Measurements from ENCODE around the gene SNAPC4.

Gene SNAPC4

DNA sequence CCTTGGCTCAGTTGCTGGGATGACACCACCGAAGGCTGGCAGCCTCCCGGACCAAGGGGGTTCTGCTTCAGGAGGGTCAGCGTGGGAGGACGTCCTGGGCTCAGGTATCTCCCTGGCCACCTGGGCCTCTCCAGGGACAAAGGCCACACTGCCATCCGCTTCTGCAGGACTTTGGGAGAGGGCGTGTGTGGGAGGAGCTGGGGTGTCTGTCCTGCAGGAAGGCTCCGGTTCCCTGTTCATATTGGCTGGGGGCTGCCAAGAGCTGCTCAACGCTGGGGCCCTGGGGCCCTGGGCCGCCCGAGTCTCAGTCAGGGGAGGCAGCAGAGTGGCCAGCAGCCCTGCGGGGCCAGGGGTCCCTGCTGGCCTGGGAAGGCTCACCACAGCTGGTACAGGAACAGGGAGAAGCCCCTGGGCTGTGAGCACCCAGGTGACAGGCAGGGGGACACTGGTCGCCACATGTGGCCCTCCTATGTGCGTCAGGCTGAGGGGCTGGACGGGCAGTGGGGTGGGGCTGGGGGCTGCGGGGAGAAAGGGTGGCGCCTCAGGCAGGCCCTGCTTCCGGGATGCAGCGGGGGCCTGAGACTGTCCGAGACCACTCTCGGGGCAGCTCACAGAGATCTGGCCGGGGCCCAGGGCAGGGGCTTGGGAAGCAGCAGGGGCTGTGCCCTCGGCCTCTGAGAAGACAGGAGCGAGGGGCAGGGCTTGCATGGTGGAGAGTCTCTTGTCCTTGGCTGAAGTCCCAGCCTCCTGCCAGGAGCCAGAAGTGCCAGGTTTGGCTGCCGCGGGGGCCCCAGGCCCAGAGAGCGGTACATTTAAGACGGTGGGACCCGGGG, 21.6 kb downstream of the SNAPC4 start:
- TF ChIP-seq, protein P1, sequence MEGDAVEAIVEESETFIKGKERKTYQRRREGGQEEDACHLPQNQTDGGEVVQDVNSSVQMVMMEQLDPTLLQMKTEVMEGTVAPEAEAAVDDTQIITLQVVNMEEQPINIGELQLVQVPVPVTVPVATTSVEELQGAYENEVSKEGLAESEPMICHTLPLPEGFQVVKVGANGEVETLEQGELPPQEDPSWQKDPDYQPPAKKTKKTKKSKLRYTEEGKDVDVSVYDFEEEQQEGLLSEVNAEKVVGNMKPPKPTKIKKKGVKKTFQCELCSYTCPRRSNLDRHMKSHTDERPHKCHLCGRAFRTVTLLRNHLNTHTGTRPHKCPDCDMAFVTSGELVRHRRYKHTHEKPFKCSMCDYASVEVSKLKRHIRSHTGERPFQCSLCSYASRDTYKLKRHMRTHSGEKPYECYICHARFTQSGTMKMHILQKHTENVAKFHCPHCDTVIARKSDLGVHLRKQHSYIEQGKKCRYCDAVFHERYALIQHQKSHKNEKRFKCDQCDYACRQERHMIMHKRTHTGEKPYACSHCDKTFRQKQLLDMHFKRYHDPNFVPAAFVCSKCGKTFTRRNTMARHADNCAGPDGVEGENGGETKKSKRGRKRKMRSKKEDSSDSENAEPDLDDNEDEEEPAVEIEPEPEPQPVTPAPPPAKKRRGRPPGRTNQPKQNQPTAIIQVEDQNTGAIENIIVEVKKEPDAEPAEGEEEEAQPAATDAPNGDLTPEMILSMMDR (IDR thresholded peaks at IDR 0.05; ENCODE audit: borderline replicate concordance, control extremely low read depth, extremely low read depth, insufficient read depth, missing control alignments): no peak
- no peak for DNase-seq (ENCODE audit: low spot score)
- in situ Hi-C loops (cut with MboI; ENCODE audit: low sequenced_read_pairs, unreplicated experiment): no loop called here

DNA sequence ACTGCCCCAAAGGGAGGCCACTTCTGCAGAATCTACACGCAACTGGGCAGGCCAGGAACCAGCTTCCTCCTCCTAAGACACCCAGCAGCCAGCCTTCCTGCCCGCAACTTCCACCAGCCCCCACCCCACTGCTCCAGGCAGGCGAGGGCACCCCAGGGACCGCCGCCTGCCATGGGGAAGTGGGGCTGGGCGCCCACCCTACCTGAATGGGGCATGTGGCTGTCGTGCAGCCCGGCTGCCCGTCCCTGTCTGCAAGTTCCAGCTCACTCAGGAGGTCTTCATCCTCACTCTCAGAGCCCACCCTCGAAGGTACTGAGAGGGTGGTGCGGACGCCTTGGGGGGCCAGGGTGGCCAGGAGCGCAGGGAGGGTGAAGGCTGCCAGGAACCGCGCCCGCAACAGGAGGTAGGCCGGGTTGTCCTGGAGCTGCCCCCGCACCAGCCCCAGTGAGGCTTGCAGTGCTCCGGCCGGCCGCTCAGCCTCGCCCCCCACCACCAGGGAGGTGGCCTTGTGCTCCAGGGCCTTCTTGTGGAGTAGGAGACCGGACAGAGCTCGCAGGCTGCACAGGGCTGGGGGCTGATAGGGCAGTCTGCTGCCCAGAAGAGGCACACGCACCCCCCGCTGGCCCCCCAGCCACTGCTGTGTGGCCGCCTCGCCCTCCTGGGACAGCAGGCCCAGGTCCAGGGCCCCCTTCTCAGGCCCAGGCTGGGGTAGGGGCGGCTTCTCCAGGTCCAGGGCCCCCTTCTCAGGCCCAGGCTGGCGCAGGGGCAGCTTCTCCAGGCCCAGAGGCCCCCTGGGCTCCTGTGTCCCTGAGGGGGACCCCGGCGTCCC, 22.4 kb downstream of the SNAPC4 start:
- in situ Hi-C loops (cut with MboI; ENCODE audit: low sequenced_read_pairs, unreplicated experiment): no loop called here
- TF ChIP-seq, protein P1 (IDR thresholded peaks at IDR 0.05; ENCODE audit: borderline replicate concordance, control extremely low read depth, extremely low read depth, insufficient read depth, missing control alignments): no peak
- no peak for DNase-seq (ENCODE audit: low spot score)

DNA sequence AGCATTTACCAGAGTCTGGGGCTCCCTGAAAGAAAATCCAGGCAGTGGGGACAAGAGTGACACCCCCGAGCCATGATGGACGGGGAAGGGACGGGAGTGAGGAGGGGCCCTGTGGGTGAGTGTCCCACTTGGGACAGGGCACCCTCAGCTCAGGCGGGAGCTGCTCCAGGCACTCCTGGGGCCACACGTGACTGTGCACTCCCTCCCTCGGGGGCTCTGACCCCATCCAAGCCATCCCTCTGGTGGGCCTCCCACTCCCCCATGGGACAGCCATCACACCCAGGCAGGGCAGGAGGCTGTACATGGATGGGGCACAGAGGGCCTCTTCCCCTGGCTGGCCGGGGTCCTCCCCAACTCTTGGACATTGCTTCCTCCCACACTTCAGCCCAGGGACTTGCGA, 23.5 kb downstream of the SNAPC4 start:
- in situ Hi-C loops (cut with MboI; ENCODE audit: low sequenced_read_pairs, unreplicated experiment): no loop called here
- DNase-seq (ENCODE audit: low spot score): no peak
- TF ChIP-seq, protein P1 (IDR thresholded peaks at IDR 0.05; ENCODE audit: borderline replicate concordance, control extremely low read depth, extremely low read depth, insufficient read depth, missing control alignments): no peak

DNA sequence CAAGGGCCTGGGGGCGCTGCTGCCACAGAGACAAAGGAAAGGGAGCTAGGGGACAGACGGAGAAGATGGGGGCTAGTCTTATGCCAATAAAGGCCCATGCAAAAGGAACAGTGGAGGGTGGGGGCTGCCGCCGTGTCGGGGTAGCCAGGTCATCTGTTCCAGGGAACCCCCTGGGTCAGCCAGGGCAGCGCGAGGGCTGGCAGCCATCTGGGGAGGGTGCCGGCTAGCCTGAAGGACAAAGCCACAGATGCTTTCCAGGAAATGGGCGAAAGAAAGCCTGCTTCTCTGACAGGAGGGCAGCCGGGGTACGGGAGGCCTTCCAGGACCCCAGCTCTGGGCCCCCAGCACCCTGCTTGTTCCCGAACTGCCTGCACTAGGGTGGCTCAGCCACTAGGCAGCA, 24.9 kb downstream of the SNAPC4 start:
- TF ChIP-seq, protein P1 (IDR thresholded peaks at IDR 0.05; ENCODE audit: borderline replicate concordance, control extremely low read depth, extremely low read depth, insufficient read depth, missing control alignments): no peak
- in situ Hi-C loops (cut with MboI; ENCODE audit: low sequenced_read_pairs, unreplicated experiment): no loop called here
- no peak for DNase-seq (ENCODE audit: low spot score)

DNA sequence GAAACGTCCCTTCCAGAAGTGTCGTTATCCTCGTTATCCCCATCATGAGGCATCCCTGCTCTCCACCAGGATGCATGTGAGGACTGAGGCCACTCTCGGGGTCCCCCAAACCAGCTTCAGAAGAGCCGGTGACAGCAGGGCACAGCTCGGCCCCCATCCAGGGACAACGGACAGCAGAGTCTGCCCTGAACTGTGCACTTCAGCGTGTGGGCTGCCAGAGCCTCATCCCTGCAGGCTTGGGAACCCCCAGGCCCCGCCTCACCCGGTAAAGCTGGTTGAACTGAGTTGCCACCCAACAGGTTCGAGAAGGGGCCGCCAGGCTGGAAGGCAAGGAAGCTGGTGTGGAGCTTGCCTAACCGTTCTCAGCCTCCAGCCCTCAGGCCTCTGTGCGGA, 25.8 kb downstream of the SNAPC4 start:
- in situ Hi-C loops (cut with MboI; ENCODE audit: low sequenced_read_pairs, unreplicated experiment): no loop called here
- TF ChIP-seq, protein P1 (IDR thresholded peaks at IDR 0.05; ENCODE audit: borderline replicate concordance, control extremely low read depth, extremely low read depth, insufficient read depth, missing control alignments): no peak
- no peak for DNase-seq (ENCODE audit: low spot score)

DNA sequence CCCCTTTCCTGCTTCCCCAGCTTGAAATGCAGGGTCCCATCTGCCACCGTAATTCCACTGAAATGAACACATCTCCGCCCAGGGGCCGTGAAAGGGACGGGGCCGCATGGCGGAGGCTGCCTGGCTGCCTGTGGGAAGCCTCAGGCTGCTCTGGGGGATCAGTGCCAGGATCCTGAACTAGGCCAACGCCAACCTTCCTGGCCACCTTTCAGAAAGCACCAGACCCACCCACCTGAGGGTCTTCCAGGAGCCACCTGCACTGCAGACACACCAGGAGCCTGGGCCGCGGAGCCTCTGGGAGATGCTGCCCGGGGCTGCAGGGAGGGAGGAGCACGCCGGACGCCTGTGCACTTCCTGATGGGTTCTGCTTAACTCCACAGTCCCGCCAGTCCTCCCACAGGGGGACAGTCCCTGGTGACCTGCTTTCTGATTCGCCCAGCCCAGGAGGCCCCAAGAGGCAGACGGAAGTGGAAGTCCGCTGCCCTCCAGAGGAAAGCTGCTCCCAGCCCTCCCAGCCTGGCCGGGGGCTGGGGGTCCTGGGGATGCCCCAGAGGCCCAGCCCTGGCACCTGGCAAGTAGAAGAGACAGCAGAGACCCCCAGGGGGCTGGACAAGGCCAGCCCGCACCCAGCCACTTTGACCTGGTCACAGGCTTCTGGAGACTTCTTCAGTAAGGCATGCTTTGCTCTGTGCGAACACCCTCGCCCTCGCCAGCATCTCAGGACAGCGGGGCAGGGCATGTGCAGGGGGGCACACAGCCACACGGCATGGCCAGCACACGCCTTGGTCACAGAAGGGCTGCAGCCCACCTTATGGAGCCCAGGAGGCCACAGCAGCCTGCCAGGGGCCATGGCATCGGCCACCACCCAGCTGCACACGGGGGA, 26.4 kb downstream of the SNAPC4 start, which contains the start of gene CARD9:
TSS of gene CARD9 (minus strand) at position 370 of the 883 bp plus-strand sequence. CDS start 1,591 bp downstream, outside the sequence.
- in situ Hi-C loops (cut with MboI; ENCODE audit: low sequenced_read_pairs, unreplicated experiment): no loop called here
- DNase-seq (ENCODE audit: low spot score): peak; percentile 74
- TF ChIP-seq, protein P1 (IDR thresholded peaks at IDR 0.05; ENCODE audit: borderline replicate concordance, control extremely low read depth, extremely low read depth, insufficient read depth, missing control alignments): peak; percentile 13
